Cardiac fibroblast (primary cell): ENCODE results near the gene UNC13C.

Experiments used
- DNase-seq, 2 donors: peaks; one replicate each; pipeline versions ENCODE4 v3.0.0 to v3.0.0-alpha.2; 2010; ENCODE audit warnings: low read depth in 2 of 2
- H3K4me3 ChIP-seq, 2 donors: replicated peaks in 1 of 2; 1 replicate in 1 of 2; 2 replicates in 1 of 2; pipeline ENCODE4 v1.5.1; 2011; ENCODE audit warnings: low read depth in 2 of 2, low read length in 2 of 2, mild to moderate bottlenecking in 2 of 2, moderate library complexity in 1 of 2
- CTCF ChIP-seq: IDR thresholded peaks from one replicate; pipeline ENCODE4 v1.5.1; 2011; ENCODE audit warnings: low read depth, mild to moderate bottlenecking, low read length, inconsistent platforms

UNC13C gene

GRCh38 chr15:54345301-54345700, 367.1 kb downstream of the UNC13C start:
- H3K4me3 ChIP-seq: no peak overlapping the region
- DNase-seq: no peak
- TF ChIP-seq CTCF: no peak

GRCh38 chr15:54345827-54346226, 367.6 kb downstream of the UNC13C start:
- no peak for TF ChIP-seq CTCF
- H3K4me3 ChIP-seq: no peak overlapping the region
- no peak for DNase-seq

- DNase-seq: no peak
- H3K4me3 ChIP-seq: no peak overlapping the region
These were observed 369.0 kb downstream of the UNC13C start for GRCh38 chr15:54347082-54347827.

GRCh38 chr15:54353726-54354125, 375.5 kb downstream of the UNC13C start:
- no peak overlapping the region for H3K4me3 ChIP-seq
- TF ChIP-seq CTCF: no peak
- no peak for DNase-seq

More at GRCh38 chr15:54347082-54347827, 369.0 kb downstream of the UNC13C start:
- no peak for TF ChIP-seq CTCF

GRCh38 chr15:54354341-54354740, 376.1 kb downstream of the UNC13C start:
- TF ChIP-seq CTCF: no peak
- no peak for DNase-seq
- H3K4me3 ChIP-seq: no peak overlapping the region

- TF ChIP-seq CTCF: no peak
- DNase-seq: no peak
- H3K4me3 ChIP-seq: no peak overlapping the region
These were observed 386.7 kb downstream of the UNC13C start for GRCh38 chr15:54364961-54365360.

- H3K4me3 ChIP-seq: no peak overlapping the region
- no peak for TF ChIP-seq CTCF
- DNase-seq: no peak
These were observed 395.1 kb downstream of the UNC13C start for GRCh38 chr15:54373332-54373731.
